ENCODE results near the gene WFDC1. TPM values are rescaled to one million over a fixed set of nuclear protein-coding genes. Genes with fewer than 3 reads are reported as not detected.

WFDC1 gene
- total RNA-seq: 1 to 10 TPM; 1.5 to 4.2 TPM
- polyA plus RNA-seq: 1 to 10 TPM; 1.0 to 5.2 TPM

- Histone ChIP-seq H3K27me3 (ENCODE audit: control insufficient read depth in 4 of 4, insufficient read depth in 4 of 4, low read length in 3 of 4) (peaks cover 0 to 8% (median 2%) of the 10 kb centered on the region in 4 donors), H3K36me3 (ENCODE audit: control insufficient read depth in 4 of 4, insufficient read depth in 3 of 4, low read depth in 1 of 4, low read length in 3 of 4) (no peaks in the 10 kb centered on the region), H3K9ac (ENCODE audit: low read depth in 1 of 2, low read length in 2 of 2) (no peak within 1 kb of the TSS), H3K4me3 (ENCODE audit: low read depth in 1 of 3, low read length in 3 of 3) (peak within 1 kb of the TSS in 1 of 3 donors; percentile 3), H3K9me3 (ENCODE audit: control insufficient read depth in 4 of 4, low read length in 3 of 4) (no peaks in the 10 kb centered on the region), H3K4me1 (ENCODE audit: control insufficient read depth in 4 of 4, insufficient read depth in 4 of 4, low read length in 3 of 4) (no peaks in the 10 kb centered on the region), H3K27ac (ENCODE audit: low read depth in 1 of 2, low read length in 2 of 2) (peak within 1 kb of the TSS in 1 of 2 donors; percentile 20)
- WGBS: 11% methylated on average over 29 of the region's 29 CpGs
- TF ChIP-seq ZBTB33 (IDR thresholded peaks at IDR 0.05) (no peak), HNF4A (conservative IDR thresholded peaks at IDR 0.05) (no peak), EGR1 (IDR thresholded peaks at IDR 0.05; ENCODE audit: low read depth in 2 of 2) (no peak), MAX (IDR thresholded peaks at IDR 0.05) (no peak), ATF3 (IDR thresholded peaks at IDR 0.05) (no peak), SP1 (IDR thresholded peaks at IDR 0.05) (no peak), JUND (IDR thresholded peaks at IDR 0.05) (no peak), RXRA (IDR thresholded peaks at IDR 0.05) (peak in 1 of 2 donors; percentile 18), YY1 (IDR thresholded peaks at IDR 0.05) (no peak), RAD21 (IDR thresholded peaks at IDR 0.05) (no peak), NR2F2 (IDR thresholded peaks at IDR 0.05) (peak; percentile 56), CTCF (IDR thresholded peaks at IDR 0.05; ENCODE audit: low read depth, low read length, missing input control) (no peak), HNF4G (IDR thresholded peaks at IDR 0.05) (no peak), GABPA (IDR thresholded peaks at IDR 0.05 in 1 of 2, conservative IDR thresholded peaks at IDR 0.05 in 1 of 2) (no peak), FOXA2 (IDR thresholded peaks at IDR 0.05) (no peak), REST (IDR thresholded peaks at IDR 0.05) (no peak)
- DNase-seq (ENCODE audit: low spot score): no peak
Measured at GRCh38 chr16:84294531-84295142, at the start of gene WFDC1. TSS of gene WFDC1 (plus strand) at chr16:84294878. CDS start at chr16:84294972, 94 bp downstream.

Data from liver (tissue), 9 donors.